Chondrocyte (in vitro differentiated cells): ENCODE measurements around the gene FGF12. TPM values are rescaled to one million over a fixed set of nuclear protein-coding genes. Genes with fewer than 3 reads are reported as not detected.

Experiments
- DNase-seq: peaks from one replicate; pipeline ENCODE4 v3.0.0; 2021; ENCODE audit warnings: mixed read lengths, low spot score
- H3K27ac Mint-ChIP-seq: one replicate; pipeline ENCODE4 v1.8.0; 2021; ENCODE audit warnings: mild to moderate bottlenecking, moderate library complexity, mixed read lengths; ENCODE audit not compliant: unreplicated experiment
- H3K27me3 Mint-ChIP-seq: 2 replicates; pipeline ENCODE4 v1.8.0; 2021; ENCODE audit warnings: low read depth, mixed read lengths
- H3K36me3 Mint-ChIP-seq: 2 replicates; pipeline ENCODE4 v1.8.0; 2021; ENCODE audit warnings: low read depth, mixed read lengths
- H3K4me1 Mint-ChIP-seq: 2 replicates; pipeline ENCODE4 v1.8.0; 2021; ENCODE audit warnings: low read depth, mild to moderate bottlenecking, mixed read lengths
- H3K4me3 Mint-ChIP-seq: one replicate; pipeline ENCODE4 v1.8.0; 2021; ENCODE audit warnings: mild to moderate bottlenecking, moderate library complexity, mixed read lengths; ENCODE audit not compliant: unreplicated experiment
- H3K9me3 Mint-ChIP-seq: 2 replicates; pipeline ENCODE4 v1.8.0; 2021; ENCODE audit warnings: low read depth, mixed read lengths
- total RNA-seq: library from RNA; stranded (reverse); gene quantifications from 3 replicates; pipeline ENCODE4 v1.2.1, GENCODE V29; 2021
- TF ChIP-seq, protein P1 (sequence below): fragments of 200-600 bp; sonication (generic); IDR thresholded peaks from 2 replicates; pipeline ENCODE4 v1.5.0; 2021; ENCODE audit warnings: antibody characterized with exemption, mild to moderate bottlenecking, moderate library complexity

The FGF12 gene
- total RNA-seq, 1 donor from 2014 or later, result 0.15 TPM

GRCh38 chr3:192307631-192308030 lies 419.7 kb downstream of the FGF12 start:
- H3K4me1 Mint-ChIP-seq, result no peaks in the 10 kb centered on the region
- no peaks in the 10 kb centered on the region for H3K36me3 Mint-ChIP-seq
- no peak overlapping the region for H3K4me3 Mint-ChIP-seq
- H3K9me3 Mint-ChIP-seq, result no peaks in the 10 kb centered on the region
- DNase-seq, result no peak
- peaks cover 3% of the 10 kb centered on the region for H3K27me3 Mint-ChIP-seq
- no peak overlapping the region for H3K27ac Mint-ChIP-seq
- TF ChIP-seq, protein P1, sequence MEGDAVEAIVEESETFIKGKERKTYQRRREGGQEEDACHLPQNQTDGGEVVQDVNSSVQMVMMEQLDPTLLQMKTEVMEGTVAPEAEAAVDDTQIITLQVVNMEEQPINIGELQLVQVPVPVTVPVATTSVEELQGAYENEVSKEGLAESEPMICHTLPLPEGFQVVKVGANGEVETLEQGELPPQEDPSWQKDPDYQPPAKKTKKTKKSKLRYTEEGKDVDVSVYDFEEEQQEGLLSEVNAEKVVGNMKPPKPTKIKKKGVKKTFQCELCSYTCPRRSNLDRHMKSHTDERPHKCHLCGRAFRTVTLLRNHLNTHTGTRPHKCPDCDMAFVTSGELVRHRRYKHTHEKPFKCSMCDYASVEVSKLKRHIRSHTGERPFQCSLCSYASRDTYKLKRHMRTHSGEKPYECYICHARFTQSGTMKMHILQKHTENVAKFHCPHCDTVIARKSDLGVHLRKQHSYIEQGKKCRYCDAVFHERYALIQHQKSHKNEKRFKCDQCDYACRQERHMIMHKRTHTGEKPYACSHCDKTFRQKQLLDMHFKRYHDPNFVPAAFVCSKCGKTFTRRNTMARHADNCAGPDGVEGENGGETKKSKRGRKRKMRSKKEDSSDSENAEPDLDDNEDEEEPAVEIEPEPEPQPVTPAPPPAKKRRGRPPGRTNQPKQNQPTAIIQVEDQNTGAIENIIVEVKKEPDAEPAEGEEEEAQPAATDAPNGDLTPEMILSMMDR, result no peak

DNA sequence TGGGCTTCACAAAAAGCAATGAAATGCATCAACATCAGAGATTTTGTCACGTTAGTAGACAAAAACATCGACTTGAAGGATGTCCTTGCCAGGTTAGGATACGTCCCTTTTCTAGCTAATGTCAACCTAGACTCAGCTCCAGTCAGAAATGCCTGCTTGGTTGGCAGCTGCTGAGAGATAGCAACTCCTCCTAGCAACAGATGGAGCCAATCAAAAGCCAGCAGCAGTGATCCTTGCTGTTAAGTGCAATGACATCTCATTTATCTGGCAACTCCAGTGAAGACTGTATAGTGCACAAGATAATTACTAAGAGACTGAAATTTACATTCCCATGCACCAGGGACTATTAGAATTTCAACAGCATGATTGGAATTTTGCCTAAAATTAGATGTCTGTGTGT lies 424.1 kb downstream of the FGF12 start:
- Mint-ChIP-seq H3K9me3 (peaks cover 3% of the 10 kb centered on the region), H3K4me3 (no peak overlapping the region), H3K4me1 (no peaks in the 10 kb centered on the region), H3K27ac (no peak overlapping the region), H3K27me3 (peaks cover 8% of the 10 kb centered on the region), H3K36me3 (no peaks in the 10 kb centered on the region)
- no peak for DNase-seq
- TF ChIP-seq, protein P1, result no peak

DNA sequence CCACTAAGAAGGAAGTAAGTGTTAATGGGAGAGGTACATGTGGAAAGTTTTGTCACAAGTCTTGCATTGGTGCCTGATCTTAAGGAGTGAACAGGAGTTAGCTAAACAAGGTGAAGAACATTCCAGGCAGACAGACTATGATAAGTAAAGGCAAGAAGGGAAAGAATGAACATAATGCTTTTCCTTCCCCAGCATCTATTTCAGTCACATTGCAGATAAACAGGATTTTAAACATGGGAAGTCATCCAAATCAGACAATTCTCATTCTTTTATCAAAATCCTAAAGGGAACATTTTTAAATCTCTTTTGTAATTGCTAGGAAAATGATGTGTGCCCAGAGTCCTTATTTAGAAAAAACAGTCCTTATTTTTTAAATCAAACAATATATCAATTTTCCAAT lies 424.6 kb downstream of the FGF12 start:
- Mint-ChIP-seq H3K4me1 (no peaks in the 10 kb centered on the region), H3K27ac (no peak overlapping the region), H3K9me3 (peaks cover 3% of the 10 kb centered on the region), H3K27me3 (peaks cover 8% of the 10 kb centered on the region), H3K36me3 (no peaks in the 10 kb centered on the region), H3K4me3 (no peak overlapping the region)
- DNase-seq, result no peak
- TF ChIP-seq, protein P1, result no peak

DNA sequence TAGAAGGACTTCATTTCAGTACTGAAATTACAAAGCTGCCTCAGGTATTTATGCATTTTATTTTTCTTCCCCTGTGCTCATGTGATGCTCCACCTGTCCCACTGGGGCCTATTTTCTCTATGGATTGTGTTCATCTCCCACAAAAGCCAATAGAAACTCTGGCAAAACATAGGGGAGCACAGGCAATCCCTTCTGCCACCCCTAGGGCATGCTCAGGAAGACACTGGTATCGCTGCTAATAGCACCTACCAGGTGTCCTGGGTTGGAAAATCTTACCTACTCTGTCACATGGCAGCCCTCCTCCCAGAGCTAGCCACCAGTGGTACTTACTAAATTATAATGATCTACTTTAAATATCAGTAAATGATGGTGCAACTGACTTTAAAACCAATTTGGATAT lies 427.4 kb downstream of the FGF12 start:
- DNase-seq, result no peak
- Mint-ChIP-seq H3K9me3 (peaks cover 3% of the 10 kb centered on the region), H3K27me3 (peaks cover 7% of the 10 kb centered on the region), H3K27ac (no peak overlapping the region), H3K4me1 (no peaks in the 10 kb centered on the region), H3K4me3 (no peak overlapping the region), H3K36me3 (no peaks in the 10 kb centered on the region)
- TF ChIP-seq, protein P1, result no peak

- Mint-ChIP-seq H3K4me1 (no peaks in the 10 kb centered on the region), H3K4me3 (no peak overlapping the region), H3K36me3 (no peaks in the 10 kb centered on the region), H3K9me3 (peaks cover 3% of the 10 kb centered on the region), H3K27me3 (peaks cover 8% of the 10 kb centered on the region), H3K27ac (no peak overlapping the region)
- no peak for DNase-seq
- TF ChIP-seq, protein P1, result no peak
Observed at GRCh38 chr3:192296845-192297244, 430.5 kb downstream of the FGF12 start.
